ENCODE measurements around the gene DOCK3. TPM values are rescaled to one million over a fixed set of nuclear protein-coding genes. Genes with fewer than 3 reads are reported as not detected.
A peak's percentile ranks its signal among the peaks of the same experiment; 100 is the strongest.
"Not testable (repeated sequence)": the region's sequence is repeated elsewhere in the genome, so short reads cannot be mapped to it uniquely, and the experiment has no call there.

Gene DOCK3
- total RNA-seq, 3 donors from 2014 or later, result 0.17 to 6.1 (median 0.20) TPM

GRCh38 chr3:50953825-50954414 lies 279.2 kb downstream of the DOCK3 start:
- H3K9me3 ChIP-seq, result no peaks in the 10 kb centered on the region
- no peaks in the 10 kb centered on the region for H3K4me1 ChIP-seq (ENCODE audit: low read depth)
- DNase-seq, result no peak
- no peak overlapping the region for H3K4me3 ChIP-seq
- intact Hi-C loops (cut with DNase I, micrococcal nuclease), result no loop called here
- no peak for TF ChIP-seq CTCF (IDR thresholded peaks at IDR 0.05)
- ATAC-seq, result no peak
- no peaks in the 10 kb centered on the region for H3K36me3 ChIP-seq (ENCODE audit: low read depth)

GRCh38 chr3:50961386-50961785 lies 286.7 kb downstream of the DOCK3 start:
- no peak for DNase-seq
- no peaks in the 10 kb centered on the region for H3K4me1 ChIP-seq (ENCODE audit: low read depth)
- no peak for ATAC-seq
- H3K9me3 ChIP-seq, result no peaks in the 10 kb centered on the region
- no peak for TF ChIP-seq CTCF (IDR thresholded peaks at IDR 0.05)
- intact Hi-C loops (cut with DNase I, micrococcal nuclease), result no loop called here
- no peak overlapping the region for H3K4me3 ChIP-seq
- H3K36me3 ChIP-seq (ENCODE audit: low read depth), result no peaks in the 10 kb centered on the region

- intact Hi-C loops (cut with DNase I, micrococcal nuclease), result no loop called here
- H3K36me3 ChIP-seq (ENCODE audit: low read depth), result no peaks in the 10 kb centered on the region
- no peaks in the 10 kb centered on the region for H3K9me3 ChIP-seq
- no peaks in the 10 kb centered on the region for H3K4me1 ChIP-seq (ENCODE audit: low read depth)
- peak; percentile 78 for TF ChIP-seq CTCF (IDR thresholded peaks at IDR 0.05)
- no peak overlapping the region for H3K4me3 ChIP-seq
- DNase-seq, result peak in 1 of 3 donors; percentile 50
- peak; percentile 99 for ATAC-seq
Measured at GRCh38 chr3:50971487-50971924, 296.8 kb downstream of the DOCK3 start.

- TF ChIP-seq CTCF (IDR thresholded peaks at IDR 0.05), result no peak
- Histone ChIP-seq H3K36me3 (ENCODE audit: low read depth) (no peaks in the 10 kb centered on the region), H3K9me3 (no peaks in the 10 kb centered on the region), H3K4me1 (ENCODE audit: low read depth) (no peaks in the 10 kb centered on the region), H3K4me3 (no peak overlapping the region)
- DNase-seq (no peak), ATAC-seq (no peak)
- intact Hi-C loops (cut with DNase I, micrococcal nuclease), result no loop called here
Measured at GRCh38 chr3:50972029-50972428, 297.3 kb downstream of the DOCK3 start.

GRCh38 chr3:50978586-50978985 lies 303.9 kb downstream of the DOCK3 start:
- H3K4me1 ChIP-seq (ENCODE audit: low read depth); intact Hi-C loops (cut with DNase I, micrococcal nuclease); H3K9me3 ChIP-seq; H3K36me3 ChIP-seq (ENCODE audit: low read depth); DNase-seq; ATAC-seq; H3K4me3 ChIP-seq: not testable (repeated sequence)

- intact Hi-C loops (cut with DNase I, micrococcal nuclease), result no loop called here
- peak; percentile 6 for TF ChIP-seq CTCF (IDR thresholded peaks at IDR 0.05)
- no peak overlapping the region for H3K4me3 ChIP-seq
- H3K36me3 ChIP-seq (ENCODE audit: low read depth), result no peaks in the 10 kb centered on the region
- H3K4me1 ChIP-seq (ENCODE audit: low read depth), result no peaks in the 10 kb centered on the region
- H3K9me3 ChIP-seq, result no peaks in the 10 kb centered on the region
- DNase-seq (no peak), ATAC-seq (no peak)
Measured at GRCh38 chr3:50978991-50979667, 304.4 kb downstream of the DOCK3 start.

All from mucosa of descending colon (tissue), 3 donors.